Hepatocyte (in vitro differentiated cells): ENCODE measurements around the gene FBXL20.

Experiments used
- CTCF ChIP-seq: fragments of 200-600 bp; sonication (generic); IDR thresholded peaks from 2 replicates; pipeline ENCODE4 v1.5.1; 2016; ENCODE audit warnings: antibody characterized with exemption, mild to moderate bottlenecking; ENCODE audit not compliant: poor library complexity
- EZH2 ChIP-seq: fragments of 200-600 bp; sonication (generic); IDR thresholded peaks from 2 replicates; pipeline ENCODE4 v1.6.1; 2016; ENCODE audit warnings: antibody characterized with exemption, mild to moderate bottlenecking, borderline replicate concordance

- TF ChIP-seq CTCF (no peak), EZH2 (no peak)
Observed at GRCh38 chr17:39304188-39304587, 97.2 kb downstream of the FBXL20 start.
